ENCODE measurements around the gene CPSF3.

Gene CPSF3

DNA sequence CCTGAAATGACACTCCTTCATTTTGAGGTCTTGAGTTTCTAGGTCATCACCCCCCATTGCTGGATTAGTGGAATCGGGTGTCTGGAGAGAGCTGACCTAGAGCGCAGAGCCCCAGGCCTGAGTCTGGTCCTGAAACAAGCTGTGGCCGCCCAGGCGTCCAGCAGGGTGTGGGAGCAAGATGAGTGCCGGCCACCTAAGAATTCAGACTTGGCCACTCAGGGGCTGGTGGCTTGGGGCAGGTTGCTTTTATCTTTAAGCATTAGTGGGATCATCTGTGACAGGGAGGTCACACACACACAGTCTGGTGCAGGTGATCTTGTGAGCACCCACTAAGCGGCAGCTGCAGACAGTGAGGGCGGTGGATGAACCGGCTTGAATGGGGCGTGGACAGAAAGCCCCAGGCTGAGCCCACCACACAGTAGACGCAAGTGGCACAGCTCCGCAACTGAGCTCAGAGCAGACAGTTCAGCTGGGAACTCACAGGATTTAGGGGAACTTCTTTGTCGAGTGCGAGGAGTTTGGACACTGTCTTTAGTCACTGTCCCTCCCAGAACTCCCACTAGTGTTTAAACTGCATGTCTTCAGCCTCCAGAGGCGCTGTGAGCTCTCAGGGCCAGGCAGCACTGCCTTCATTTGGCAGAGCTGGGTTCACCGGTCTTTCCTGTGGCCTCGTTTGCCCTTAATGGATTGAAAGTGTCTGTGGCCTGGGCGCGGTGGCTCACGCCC lies 21.6 kb upstream of the CPSF3 start:
- TF ChIP-seq, protein P1, sequence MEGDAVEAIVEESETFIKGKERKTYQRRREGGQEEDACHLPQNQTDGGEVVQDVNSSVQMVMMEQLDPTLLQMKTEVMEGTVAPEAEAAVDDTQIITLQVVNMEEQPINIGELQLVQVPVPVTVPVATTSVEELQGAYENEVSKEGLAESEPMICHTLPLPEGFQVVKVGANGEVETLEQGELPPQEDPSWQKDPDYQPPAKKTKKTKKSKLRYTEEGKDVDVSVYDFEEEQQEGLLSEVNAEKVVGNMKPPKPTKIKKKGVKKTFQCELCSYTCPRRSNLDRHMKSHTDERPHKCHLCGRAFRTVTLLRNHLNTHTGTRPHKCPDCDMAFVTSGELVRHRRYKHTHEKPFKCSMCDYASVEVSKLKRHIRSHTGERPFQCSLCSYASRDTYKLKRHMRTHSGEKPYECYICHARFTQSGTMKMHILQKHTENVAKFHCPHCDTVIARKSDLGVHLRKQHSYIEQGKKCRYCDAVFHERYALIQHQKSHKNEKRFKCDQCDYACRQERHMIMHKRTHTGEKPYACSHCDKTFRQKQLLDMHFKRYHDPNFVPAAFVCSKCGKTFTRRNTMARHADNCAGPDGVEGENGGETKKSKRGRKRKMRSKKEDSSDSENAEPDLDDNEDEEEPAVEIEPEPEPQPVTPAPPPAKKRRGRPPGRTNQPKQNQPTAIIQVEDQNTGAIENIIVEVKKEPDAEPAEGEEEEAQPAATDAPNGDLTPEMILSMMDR (IDR thresholded peaks at IDR 0.05; ENCODE audit: control insufficient read depth, insufficient read depth, low read depth, low read length, missing control alignments): no peak
- DNase-seq (ENCODE audit: low read depth): no peak
- no peak overlapping the region for H3K4me3 ChIP-seq (ENCODE audit: control insufficient read depth, low read depth, low read length)

DNA sequence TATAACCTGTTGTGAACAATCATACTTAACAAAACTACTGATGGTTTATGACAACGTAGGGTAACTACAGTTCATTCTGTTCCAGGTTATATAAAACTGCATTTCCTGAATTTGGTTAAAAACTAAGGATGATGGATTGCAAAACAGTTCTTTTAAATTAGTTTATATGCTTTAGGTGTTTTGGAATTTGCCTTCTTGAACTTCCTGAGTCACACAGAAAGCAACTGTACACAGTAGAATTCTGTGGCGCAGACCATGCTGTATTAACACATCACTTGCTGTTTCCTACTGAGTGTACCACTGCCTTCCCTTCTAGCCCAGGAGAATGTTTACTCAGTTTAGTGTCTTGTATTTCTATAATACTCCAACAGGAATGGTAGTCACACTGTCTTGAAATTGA lies 19.5 kb upstream of the CPSF3 start:
- DNase-seq (ENCODE audit: low read depth): no peak
- no peak overlapping the region for H3K4me3 ChIP-seq (ENCODE audit: control insufficient read depth, low read depth, low read length)
- TF ChIP-seq, protein P1 (IDR thresholded peaks at IDR 0.05; ENCODE audit: control insufficient read depth, insufficient read depth, low read depth, low read length, missing control alignments): no peak

DNA sequence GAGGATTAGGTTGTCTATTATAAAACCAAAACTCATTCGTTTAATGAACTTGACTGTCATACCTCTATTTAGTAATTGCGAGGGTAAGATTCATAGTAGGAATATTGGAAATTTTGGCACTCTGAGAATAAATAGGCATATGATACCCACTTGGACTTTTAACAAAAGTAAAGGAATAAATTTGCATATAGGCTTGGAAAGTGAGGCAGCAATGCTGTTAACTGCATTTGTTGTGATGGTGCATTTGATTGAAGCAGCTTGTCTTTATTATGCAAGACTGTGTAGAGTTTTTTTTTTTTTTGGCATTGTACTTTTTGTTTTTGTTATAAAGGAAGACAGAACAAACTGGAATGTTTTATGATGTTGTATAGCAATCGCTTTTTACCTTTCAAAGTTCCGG lies 19.0 kb upstream of the CPSF3 start:
- TF ChIP-seq, protein P1 (IDR thresholded peaks at IDR 0.05; ENCODE audit: control insufficient read depth, insufficient read depth, low read depth, low read length, missing control alignments): no peak
- H3K4me3 ChIP-seq (ENCODE audit: control insufficient read depth, low read depth, low read length): no peak overlapping the region
- DNase-seq (ENCODE audit: low read depth): no peak

- H3K4me3 ChIP-seq (ENCODE audit: control insufficient read depth, low read depth, low read length): no peak overlapping the region
- no peak for DNase-seq (ENCODE audit: low read depth)
- TF ChIP-seq, protein P1 (IDR thresholded peaks at IDR 0.05; ENCODE audit: control insufficient read depth, insufficient read depth, low read depth, low read length, missing control alignments): no peak
Observed at GRCh38 chr2:9405636-9406035, 17.8 kb upstream of the CPSF3 start.

DNA sequence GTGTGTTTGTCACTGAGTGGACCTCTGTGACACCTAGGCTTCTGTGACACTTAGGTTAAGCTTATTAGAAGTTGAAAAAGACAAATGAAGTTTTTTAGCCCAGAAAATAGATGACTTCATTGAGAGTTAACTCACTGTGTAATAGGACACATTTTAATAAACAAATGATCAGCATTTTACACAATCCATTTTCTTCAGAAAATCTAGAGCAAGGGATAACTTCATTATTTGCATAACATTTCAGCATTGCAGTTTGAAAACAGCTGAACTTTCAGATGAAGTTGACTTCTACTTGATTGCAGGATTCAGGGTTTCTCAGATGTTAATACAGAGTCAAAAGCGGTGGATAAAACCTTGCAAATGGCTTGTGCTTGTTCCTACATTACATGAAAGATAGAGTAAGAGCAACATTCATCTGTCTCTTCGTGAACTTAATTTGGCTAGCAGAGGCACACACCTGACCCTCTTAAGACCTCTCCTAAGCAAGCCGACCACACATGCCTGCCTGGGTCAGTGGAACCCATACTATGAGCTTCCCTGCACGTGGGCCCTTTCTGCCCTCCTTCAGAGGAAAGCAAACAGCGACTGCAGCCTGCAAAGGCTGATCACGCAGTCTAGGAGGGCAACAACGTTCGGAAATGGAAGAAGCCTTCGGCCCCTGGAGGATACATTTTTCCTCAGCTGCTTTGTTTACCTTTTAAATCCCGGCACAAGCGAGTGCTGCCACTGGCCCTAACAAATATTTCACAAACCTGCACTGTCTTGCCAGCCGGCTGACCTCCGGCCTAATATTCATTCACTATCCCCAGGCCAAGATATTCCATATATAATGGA lies 16.7 kb upstream of the CPSF3 start:
- TF ChIP-seq, protein P1 (IDR thresholded peaks at IDR 0.05; ENCODE audit: control insufficient read depth, insufficient read depth, low read depth, low read length, missing control alignments): no peak
- no peak overlapping the region for H3K4me3 ChIP-seq (ENCODE audit: control insufficient read depth, low read depth, low read length)
- DNase-seq (ENCODE audit: low read depth): no peak

GRCh38 chr2:9407363-9407811 lies 16.1 kb upstream of the CPSF3 start:
- H3K4me3 ChIP-seq (ENCODE audit: control insufficient read depth, low read depth, low read length): no peak overlapping the region
- TF ChIP-seq, protein P1 (IDR thresholded peaks at IDR 0.05; ENCODE audit: control insufficient read depth, insufficient read depth, low read depth, low read length, missing control alignments): no peak
- no peak for DNase-seq (ENCODE audit: low read depth)
